ENCODE measurements around the gene KCNJ15. TPM values are rescaled to one million over a fixed set of nuclear protein-coding genes. Genes with fewer than 3 reads are reported as not detected.

Gene KCNJ15
- total RNA-seq, 2 experiments from 2014 or later = 0.36 to 1.1 TPM

DNA sequence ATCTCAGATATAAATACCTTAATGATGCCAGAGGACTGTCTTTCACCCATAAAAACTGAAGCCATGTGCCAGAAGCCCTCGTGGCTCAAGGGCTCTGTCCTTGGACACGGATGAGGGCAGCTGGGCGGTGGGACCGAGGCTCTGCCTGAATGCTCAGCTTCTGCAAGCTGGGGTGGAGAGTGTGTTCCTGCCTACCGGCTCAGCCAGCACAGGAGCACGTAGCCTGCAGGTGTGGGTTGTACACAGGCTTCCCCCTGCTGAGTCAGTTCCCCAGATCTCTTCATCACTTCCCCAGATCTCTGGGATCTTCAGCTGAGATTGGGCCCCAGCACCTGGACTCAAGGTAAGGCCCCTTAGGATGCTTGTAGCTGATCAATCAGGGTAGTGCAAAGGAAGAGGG, 15.4 kb downstream of the KCNJ15 start:
- DNase-seq = no peak
- Mint-ChIP-seq H3K4me1 (peaks cover 21% of the 10 kb centered on the region), H3K36me3 (no peaks in the 10 kb centered on the region), H3K4me3 (no peak overlapping the region), H3K27ac (no peak overlapping the region), H3K9me3 (no peaks in the 10 kb centered on the region), H3K27me3 (peaks cover 4% of the 10 kb centered on the region)

DNA sequence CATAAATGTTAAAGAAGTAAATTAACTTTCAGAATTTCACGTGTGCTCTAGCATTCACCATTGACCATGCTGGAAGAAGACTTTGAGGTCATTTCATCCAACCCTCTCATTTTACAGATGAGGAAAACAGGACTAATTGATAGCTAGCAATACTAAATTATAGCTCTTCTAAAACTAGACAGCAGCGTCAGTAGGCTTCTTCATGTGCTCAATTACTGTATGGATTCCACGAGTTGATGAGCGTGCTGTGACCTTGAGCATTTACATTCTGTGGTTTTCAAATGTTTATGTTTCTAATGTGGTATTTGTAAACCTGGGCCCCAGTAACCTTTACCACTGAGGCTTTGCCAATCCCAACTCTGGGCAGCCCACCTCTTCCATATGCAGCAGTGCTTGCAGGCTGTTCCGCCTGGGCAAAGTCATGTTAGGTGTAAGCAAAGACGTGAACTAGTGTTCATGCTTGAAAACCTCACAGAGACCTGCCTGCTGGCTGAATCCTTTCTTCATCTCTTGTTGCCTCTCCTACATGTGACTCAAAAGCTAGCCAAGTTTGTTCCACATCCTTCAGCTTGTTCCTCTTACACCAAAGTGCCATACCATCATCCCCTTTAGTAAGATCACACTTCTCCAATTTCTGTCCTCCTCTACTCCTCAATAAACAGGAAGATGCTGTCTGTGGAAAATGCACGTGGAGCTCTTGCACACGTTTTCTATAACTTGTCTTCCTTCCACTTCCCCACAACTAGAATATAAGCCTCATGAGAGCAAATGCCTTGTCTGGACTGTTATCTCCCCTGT, 17.2 kb downstream of the KCNJ15 start:
- no peak overlapping the region for H3K4me3 Mint-ChIP-seq
- no peaks in the 10 kb centered on the region for H3K36me3 Mint-ChIP-seq
- H3K27ac Mint-ChIP-seq = no peak overlapping the region
- no peaks in the 10 kb centered on the region for H3K9me3 Mint-ChIP-seq
- DNase-seq = no peak
- peaks cover 14% of the 10 kb centered on the region for H3K4me1 Mint-ChIP-seq
- peaks cover 4% of the 10 kb centered on the region for H3K27me3 Mint-ChIP-seq

DNA sequence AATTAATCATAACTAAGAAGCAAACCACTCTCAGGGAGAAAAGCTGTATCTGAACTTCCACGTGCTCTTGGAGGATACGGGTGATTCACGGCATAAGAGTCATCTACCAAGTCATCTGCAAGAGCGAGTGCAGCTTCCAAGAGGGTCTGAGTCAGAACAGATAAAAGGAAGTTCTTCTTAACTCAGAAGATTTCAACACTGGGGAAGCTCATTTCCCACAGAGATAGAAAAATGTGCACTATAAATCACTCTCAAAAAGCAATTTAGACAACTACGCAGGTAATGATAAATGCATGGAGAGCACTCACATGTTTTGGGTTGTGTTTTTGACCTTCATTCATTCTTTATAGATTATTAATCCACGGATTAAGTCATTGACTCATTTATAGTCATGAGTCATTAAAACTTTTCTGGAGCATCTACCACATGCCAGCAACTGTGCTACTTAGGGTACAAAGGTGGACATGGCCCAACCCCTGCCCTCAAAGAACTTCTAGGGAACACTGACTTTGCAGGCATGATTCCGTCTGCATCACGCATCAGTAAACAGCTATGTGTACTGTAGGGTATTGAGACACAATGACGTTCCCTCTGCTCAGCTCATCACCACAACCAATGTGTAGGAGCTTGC, 20.8 kb downstream of the KCNJ15 start:
- Mint-ChIP-seq H3K27me3 (peaks cover 5% of the 10 kb centered on the region), H3K9me3 (no peaks in the 10 kb centered on the region), H3K4me3 (no peak overlapping the region), H3K27ac (no peak overlapping the region), H3K4me1 (peaks cover 1% of the 10 kb centered on the region), H3K36me3 (no peaks in the 10 kb centered on the region)
- DNase-seq = peak; percentile 18

DNA sequence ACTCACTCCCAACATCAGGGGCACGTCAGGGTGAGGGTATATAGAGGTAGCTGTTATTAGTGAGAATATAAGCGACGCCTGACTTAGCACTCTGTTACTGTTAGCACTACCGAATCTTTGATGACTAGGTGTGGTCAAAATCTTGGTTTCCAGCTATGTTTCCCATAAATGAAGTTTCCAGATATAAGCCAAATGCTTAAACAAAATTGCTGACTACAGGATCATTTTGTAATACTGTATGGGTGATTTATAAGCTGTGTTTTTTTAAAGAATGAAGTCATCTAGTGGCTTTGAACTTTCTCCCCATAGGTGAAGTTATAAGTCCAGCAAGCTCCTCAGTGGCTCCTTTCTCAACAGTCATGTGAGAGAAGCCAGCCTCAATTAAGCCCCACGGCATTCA, 23.7 kb downstream of the KCNJ15 start:
- no peak overlapping the region for H3K4me3 Mint-ChIP-seq
- H3K27ac Mint-ChIP-seq = no peak overlapping the region
- no peak for DNase-seq
- peaks cover 10% of the 10 kb centered on the region for H3K27me3 Mint-ChIP-seq
- H3K4me1 Mint-ChIP-seq = peaks cover 1% of the 10 kb centered on the region
- no peaks in the 10 kb centered on the region for H3K9me3 Mint-ChIP-seq
- H3K36me3 Mint-ChIP-seq = no peaks in the 10 kb centered on the region

DNA sequence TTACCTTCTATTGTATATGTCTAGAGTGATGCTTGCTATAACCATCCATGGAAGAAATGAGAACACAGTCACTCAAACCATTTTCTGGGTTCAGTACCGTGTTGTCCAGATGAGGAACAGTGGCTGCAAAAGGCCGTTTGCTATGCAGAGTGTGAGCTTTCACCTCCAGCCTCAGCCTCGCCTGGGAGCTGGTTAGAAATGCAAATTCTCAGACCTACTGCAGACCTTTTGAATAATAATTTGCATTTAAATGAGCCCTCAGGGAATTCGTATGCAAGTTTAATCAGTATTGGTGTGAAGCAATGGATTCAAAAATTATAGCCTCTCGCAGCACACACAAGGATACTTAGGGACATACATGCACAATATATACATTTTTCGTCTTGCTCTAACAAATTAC, 24.1 kb downstream of the KCNJ15 start:
- H3K4me1 Mint-ChIP-seq = peaks cover 1% of the 10 kb centered on the region
- peaks cover 10% of the 10 kb centered on the region for H3K27me3 Mint-ChIP-seq
- no peak overlapping the region for H3K4me3 Mint-ChIP-seq
- H3K36me3 Mint-ChIP-seq = no peaks in the 10 kb centered on the region
- no peaks in the 10 kb centered on the region for H3K9me3 Mint-ChIP-seq
- H3K27ac Mint-ChIP-seq = no peak overlapping the region
- DNase-seq = no peak

DNA sequence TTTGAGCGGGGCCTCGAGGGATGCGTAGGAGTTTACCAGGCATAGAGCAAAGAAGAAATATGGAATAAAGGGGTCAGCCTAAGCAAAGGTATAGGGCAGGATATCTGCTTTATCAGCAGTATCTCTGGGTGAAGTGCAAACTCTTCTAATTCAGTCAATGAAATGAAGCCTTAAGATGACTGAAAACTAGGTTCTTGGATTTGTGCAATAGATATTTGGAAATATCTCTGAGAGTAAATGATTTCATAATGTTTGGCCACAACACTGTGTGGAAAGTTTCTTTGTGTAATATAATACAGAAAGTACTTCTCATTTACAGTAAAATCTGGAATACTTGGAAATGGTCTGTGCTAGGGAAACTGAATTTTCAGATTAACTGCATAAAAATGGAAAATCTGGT, 26.1 kb downstream of the KCNJ15 start:
- Mint-ChIP-seq H3K4me3 (no peak overlapping the region), H3K9me3 (no peaks in the 10 kb centered on the region), H3K36me3 (no peaks in the 10 kb centered on the region), H3K27me3 (peaks cover 10% of the 10 kb centered on the region), H3K4me1 (no peaks in the 10 kb centered on the region), H3K27ac (no peak overlapping the region)
- DNase-seq = no peak

DNA sequence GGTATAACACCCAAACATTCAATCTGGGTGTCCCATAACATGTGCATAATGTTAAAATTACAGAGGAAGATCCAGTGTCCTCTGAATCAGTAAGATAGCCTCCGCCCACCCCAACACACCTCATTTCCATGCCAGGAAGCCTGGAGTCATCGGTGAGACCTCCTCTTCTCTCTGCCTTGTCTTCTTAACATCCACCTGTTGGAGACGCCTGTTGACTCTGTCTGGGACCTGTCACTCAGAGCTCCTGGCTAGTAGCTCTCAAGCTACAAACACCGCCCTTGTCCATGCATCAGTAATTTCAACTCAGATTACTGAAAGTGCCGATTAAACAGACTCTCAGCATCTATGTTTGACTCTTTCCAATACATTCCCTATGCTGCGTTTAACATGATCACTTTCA, 27.4 kb downstream of the KCNJ15 start:
- H3K9me3 Mint-ChIP-seq = no peaks in the 10 kb centered on the region
- H3K27me3 Mint-ChIP-seq = peaks cover 20% of the 10 kb centered on the region

DNA sequence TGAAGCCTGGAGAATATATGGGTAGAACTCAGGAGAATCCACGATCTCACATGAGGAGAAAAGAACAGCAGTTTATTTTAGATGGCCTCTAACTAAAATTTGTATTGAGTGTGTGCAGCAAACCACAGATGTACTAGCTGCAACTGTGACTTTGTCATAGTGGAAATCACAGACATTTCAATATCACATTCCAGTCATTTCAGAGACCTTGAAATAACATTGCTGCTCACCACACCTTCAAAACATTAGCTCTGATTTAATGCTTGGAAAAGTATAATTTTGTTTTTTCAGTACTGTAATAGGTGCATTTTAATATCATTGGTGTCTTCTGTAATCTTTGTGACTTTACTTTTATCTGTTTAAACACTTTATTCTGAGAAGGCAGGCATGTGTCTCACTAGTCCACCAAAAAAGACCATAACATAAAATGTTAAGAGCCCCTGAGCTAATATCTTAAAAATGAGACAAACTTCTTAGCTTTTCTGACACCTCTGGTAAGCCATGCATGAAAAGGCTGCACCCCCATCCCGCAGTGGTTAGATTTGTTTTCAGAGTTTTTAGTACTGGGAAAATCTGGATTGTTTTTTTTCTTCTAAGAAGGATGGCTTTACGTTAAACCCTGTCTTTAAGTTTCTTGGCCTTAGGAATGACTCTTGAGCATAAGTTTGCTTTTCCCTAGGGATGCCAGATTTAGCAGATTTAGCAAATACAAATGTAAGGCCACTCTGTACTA, 30.1 kb downstream of the KCNJ15 start:
- no peaks in the 10 kb centered on the region for H3K4me1 Mint-ChIP-seq
- DNase-seq = no peak
- H3K36me3 Mint-ChIP-seq = no peaks in the 10 kb centered on the region
- no peaks in the 10 kb centered on the region for H3K9me3 Mint-ChIP-seq
- H3K27ac Mint-ChIP-seq = no peak overlapping the region
- peaks cover 26% of the 10 kb centered on the region for H3K27me3 Mint-ChIP-seq
- no peak overlapping the region for H3K4me3 Mint-ChIP-seq

More for the DNA sequence above, 27.4 kb downstream of the KCNJ15 start:
- H3K4me1 Mint-ChIP-seq = no peaks in the 10 kb centered on the region
- H3K4me3 Mint-ChIP-seq = no peak overlapping the region
- no peaks in the 10 kb centered on the region for H3K36me3 Mint-ChIP-seq
- H3K27ac Mint-ChIP-seq = no peak overlapping the region
- DNase-seq = no peak

DNA sequence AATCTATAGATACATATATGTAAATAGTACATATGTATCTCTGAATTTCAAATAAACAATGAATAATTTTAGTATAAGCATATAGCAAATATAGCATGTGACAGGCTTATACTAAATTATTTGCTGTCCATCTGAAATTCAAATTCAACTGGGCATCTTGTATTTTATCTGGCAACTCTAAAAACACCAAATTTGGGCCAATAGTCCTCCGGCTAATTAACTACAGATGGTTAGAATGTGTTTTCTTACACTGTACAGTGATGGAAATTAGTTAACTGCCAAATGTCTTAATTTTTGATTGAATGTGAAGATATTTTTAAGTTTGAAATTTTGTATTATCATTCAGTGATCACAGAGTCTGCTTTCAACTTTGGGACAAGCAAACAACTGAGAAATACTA, 30.7 kb downstream of the KCNJ15 start:
- Mint-ChIP-seq H3K4me1 (no peaks in the 10 kb centered on the region), H3K9me3 (no peaks in the 10 kb centered on the region), H3K27ac (no peak overlapping the region), H3K36me3 (no peaks in the 10 kb centered on the region), H3K27me3 (peaks cover 26% of the 10 kb centered on the region), H3K4me3 (no peak overlapping the region)
- DNase-seq = no peak

DNA sequence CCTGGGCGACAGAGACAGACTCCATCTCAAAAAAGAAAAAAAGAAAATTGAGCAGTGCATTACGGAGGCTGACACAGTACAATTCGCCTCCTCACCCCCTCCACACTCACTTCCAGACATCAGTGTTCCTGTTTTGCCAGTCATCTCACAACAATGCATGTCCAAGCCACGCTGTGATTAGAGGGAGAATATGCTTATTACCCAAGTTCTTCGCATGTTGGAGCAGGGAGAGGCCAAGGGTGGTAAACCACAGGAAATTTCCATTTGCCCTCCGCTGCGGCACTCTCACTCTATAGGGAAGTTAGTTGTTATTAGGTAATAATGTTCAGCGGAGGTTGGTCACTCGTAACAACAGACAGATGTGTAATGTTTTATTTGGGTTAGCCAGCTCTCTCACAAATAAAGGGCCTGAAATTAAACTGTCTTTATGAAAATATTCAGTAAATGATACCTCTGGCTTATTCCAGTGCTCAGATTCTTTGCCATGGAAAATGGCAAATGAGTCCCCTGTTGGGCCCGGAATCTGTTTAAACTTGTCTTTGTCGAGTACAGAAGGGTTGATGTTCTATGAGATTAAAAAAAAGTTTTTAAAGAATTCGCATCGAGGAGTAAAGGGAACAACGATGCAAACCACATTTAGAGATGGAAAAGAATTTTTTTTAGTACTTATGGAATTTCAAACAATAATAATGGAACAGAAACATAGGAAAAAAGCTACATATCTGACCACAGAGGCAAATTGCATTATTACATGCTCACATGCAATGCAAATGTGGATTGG, 33.1 kb downstream of the KCNJ15 start:
- Mint-ChIP-seq H3K4me1 (peaks cover 10% of the 10 kb centered on the region), H3K27me3 (peaks cover 17% of the 10 kb centered on the region), H3K9me3 (no peaks in the 10 kb centered on the region), H3K4me3 (no peak overlapping the region), H3K27ac (no peak overlapping the region), H3K36me3 (no peaks in the 10 kb centered on the region)
- DNase-seq = no peak

DNA sequence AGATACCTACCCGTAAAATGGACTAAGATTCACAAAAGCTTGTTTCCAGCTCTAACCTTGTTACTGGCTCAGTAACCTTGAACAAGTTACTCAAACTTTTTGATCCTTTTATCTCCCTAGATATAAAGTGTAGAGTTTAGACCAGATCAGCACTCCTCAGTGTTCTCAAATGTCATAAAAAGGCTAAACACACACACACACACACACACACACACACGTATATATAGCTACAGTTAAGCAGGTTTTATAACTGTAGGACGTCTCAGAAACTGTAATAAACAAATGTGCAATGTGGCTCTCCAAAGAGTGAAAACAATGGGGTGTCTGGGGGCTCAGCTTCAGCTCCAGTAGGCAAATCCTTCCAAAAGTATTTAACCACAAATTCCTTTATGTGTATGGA, 34.0 kb downstream of the KCNJ15 start:
- Mint-ChIP-seq H3K9me3 (no peaks in the 10 kb centered on the region), H3K27me3 (peaks cover 16% of the 10 kb centered on the region), H3K4me3 (no peak overlapping the region), H3K27ac (no peak overlapping the region), H3K4me1 (peaks cover 12% of the 10 kb centered on the region), H3K36me3 (no peaks in the 10 kb centered on the region)
- no peak for DNase-seq

DNA sequence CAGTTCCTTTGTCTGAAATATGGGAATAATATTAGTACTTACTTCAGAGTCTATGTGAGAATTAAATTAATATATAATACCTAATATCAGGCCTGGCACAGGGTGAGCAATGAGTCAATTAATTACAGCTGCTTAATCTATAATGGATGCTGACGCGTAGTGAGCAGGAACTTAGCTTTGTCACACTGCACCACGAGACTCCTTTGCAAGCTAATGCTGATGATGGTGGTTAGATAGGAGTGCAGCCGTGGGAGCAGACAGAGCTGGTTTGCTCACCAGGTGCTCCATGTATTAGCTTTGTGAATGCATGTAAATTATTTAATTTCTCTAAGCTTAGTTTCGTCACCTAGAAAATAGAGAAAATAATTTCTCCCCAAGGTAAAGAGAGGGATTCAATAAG, 35.1 kb downstream of the KCNJ15 start:
- Mint-ChIP-seq H3K4me3 (no peak overlapping the region), H3K27ac (no peak overlapping the region), H3K9me3 (no peaks in the 10 kb centered on the region), H3K36me3 (no peaks in the 10 kb centered on the region), H3K27me3 (peaks cover 16% of the 10 kb centered on the region), H3K4me1 (peaks cover 20% of the 10 kb centered on the region)
- DNase-seq = no peak

DNA sequence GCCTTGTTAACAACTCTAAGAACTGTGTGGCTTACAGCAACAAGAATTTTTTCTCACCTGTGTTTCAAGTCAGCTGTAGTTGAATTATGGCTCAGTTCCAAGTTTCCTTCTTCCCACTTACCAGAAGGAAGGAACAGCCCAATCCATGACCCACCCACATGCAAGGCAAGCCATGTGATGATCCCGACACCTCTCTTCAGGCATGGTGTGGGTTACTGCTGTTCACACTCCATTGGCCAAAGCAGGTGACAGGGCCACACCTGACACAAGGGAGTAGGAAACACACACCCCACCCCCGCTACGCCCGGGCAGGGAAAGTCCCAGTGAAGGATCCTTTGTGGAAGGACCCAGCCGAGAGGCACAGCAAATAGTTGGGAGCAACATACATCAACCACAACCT, 36.3 kb downstream of the KCNJ15 start:
- Mint-ChIP-seq H3K27ac (no peak overlapping the region), H3K9me3 (no peaks in the 10 kb centered on the region), H3K4me1 (peaks cover 22% of the 10 kb centered on the region), H3K4me3 (no peak overlapping the region), H3K36me3 (no peaks in the 10 kb centered on the region), H3K27me3 (peaks cover 15% of the 10 kb centered on the region)
- no peak for DNase-seq

DNA sequence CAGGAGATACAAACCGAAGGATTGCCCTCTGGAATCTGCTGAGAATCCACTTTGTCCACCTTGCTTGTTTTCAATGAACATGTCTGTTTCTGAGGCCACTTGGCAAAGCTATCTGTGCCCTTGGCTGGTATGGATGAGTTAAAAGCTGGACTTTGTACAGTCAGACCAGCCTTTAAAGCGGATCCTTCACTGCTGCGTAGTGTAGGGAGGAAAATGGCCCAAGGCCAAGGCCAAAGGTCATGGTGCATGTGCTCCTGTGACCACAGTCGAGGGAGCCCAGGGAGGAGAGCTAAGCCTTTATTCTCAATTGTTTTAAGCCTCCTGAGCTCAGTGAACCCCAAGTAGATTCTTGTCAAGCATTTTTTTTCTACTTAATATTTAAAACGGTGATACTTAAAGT, 37.0 kb downstream of the KCNJ15 start:
- no peaks in the 10 kb centered on the region for H3K9me3 Mint-ChIP-seq
- no peaks in the 10 kb centered on the region for H3K36me3 Mint-ChIP-seq
- H3K27me3 Mint-ChIP-seq = peaks cover 8% of the 10 kb centered on the region
- DNase-seq = no peak
- H3K27ac Mint-ChIP-seq = no peak overlapping the region
- no peak overlapping the region for H3K4me3 Mint-ChIP-seq
- H3K4me1 Mint-ChIP-seq = peaks cover 22% of the 10 kb centered on the region

DNA sequence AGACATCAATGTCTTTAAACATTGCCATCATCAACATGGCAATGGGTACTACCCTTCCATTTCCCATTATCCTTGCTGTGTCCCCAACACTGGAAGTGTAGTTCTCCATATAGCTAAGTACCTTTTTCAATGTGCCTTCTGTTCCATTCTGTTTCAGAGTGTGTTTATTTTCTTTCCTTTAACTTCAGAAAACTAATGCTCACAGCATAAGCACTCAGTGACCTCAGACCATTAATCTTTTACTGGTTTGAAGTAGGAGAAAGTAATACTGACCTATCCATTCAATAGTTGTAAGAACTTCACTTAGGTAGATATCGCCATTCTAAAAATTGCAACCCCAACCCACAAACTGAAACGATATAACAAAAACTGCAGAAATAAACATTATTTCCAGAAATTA, 37.8 kb downstream of the KCNJ15 start:
- H3K4me1 Mint-ChIP-seq = peaks cover 26% of the 10 kb centered on the region
- no peak overlapping the region for H3K4me3 Mint-ChIP-seq
- H3K9me3 Mint-ChIP-seq = no peaks in the 10 kb centered on the region
- no peaks in the 10 kb centered on the region for H3K36me3 Mint-ChIP-seq
- peaks cover 9% of the 10 kb centered on the region for H3K27me3 Mint-ChIP-seq
- no peak overlapping the region for H3K27ac Mint-ChIP-seq
- no peak for DNase-seq

Data from activated naive CD8-positive, alpha-beta T cell treated with anti-CD3 and anti-CD28 coated beads for 36 hours (primary cell).